ENCODE results near the gene ARL4C. TPM values are rescaled to one million over a fixed set of nuclear protein-coding genes. Genes with fewer than 3 reads are reported as not detected.

ARL4C gene
- total and polyA plus RNA-seq, 2 experiments from 2014 or later: 15.9 to 30.0 TPM

DNA sequence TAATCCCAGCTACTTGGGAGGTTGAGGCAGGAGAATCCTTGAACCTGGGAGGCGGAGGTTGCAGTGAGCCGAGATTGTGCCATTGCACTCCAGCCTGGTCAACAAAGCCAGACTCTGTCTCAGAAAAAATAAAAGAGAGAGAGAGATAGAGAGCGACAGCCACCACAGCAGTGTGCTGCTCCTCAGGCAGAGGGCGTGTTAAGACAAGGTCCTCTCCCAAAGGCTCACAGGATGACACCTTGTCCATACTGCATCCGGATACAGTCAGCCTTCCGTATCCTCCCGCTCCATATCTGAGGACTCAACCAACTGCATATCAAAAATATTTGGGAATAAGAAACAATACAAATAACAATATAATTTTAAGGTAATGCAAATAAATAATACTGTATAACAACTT lies 20.1 kb downstream of the ARL4C start:
- no peak overlapping the region for H3K4me2 ChIP-seq
- H3K4me3 ChIP-seq: no peak overlapping the region
- no peaks in the 10 kb centered on the region for H3K9me2 ChIP-seq (replicated peaks; ENCODE audit: insufficient read depth)
- TF ChIP-seq EZH2 (IDR thresholded peaks at IDR 0.05; ENCODE audit: borderline replicate concordance): no peak
- TF ChIP-seq, protein P1, sequence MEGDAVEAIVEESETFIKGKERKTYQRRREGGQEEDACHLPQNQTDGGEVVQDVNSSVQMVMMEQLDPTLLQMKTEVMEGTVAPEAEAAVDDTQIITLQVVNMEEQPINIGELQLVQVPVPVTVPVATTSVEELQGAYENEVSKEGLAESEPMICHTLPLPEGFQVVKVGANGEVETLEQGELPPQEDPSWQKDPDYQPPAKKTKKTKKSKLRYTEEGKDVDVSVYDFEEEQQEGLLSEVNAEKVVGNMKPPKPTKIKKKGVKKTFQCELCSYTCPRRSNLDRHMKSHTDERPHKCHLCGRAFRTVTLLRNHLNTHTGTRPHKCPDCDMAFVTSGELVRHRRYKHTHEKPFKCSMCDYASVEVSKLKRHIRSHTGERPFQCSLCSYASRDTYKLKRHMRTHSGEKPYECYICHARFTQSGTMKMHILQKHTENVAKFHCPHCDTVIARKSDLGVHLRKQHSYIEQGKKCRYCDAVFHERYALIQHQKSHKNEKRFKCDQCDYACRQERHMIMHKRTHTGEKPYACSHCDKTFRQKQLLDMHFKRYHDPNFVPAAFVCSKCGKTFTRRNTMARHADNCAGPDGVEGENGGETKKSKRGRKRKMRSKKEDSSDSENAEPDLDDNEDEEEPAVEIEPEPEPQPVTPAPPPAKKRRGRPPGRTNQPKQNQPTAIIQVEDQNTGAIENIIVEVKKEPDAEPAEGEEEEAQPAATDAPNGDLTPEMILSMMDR (IDR thresholded peaks at IDR 0.05; ENCODE audit: poor library complexity): no peak
- no peak for TF ChIP-seq EZH2phosphoT487 (IDR thresholded peaks at IDR 0.05; ENCODE audit: low read depth, severe bottlenecking, unreplicated experiment)
- no peaks in the 10 kb centered on the region for H3K79me2 ChIP-seq
- H3K27me3 ChIP-seq: no peaks in the 10 kb centered on the region
- H3K27ac ChIP-seq: no peak overlapping the region
- DNase-seq (ENCODE audit: low spot score): no peak
- no peaks in the 10 kb centered on the region for H4K20me1 ChIP-seq (ENCODE audit: insufficient read depth, poor library complexity, severe bottlenecking)
- no peaks in the 10 kb centered on the region for H3K9me3 ChIP-seq (ENCODE audit: low read depth)
- no peaks in the 10 kb centered on the region for H3K36me3 ChIP-seq (replicated peaks; ENCODE audit: insufficient read depth, low read depth)
- 85% methylated on average over 7 of the region's 7 CpGs for WGBS (ENCODE audit: low lambda C conversion rate, missing lambda C conversion rate)
- H3K4me1 ChIP-seq (ENCODE audit: insufficient read depth): no peaks in the 10 kb centered on the region
- no peak overlapping the region for H2AFZ ChIP-seq

DNA sequence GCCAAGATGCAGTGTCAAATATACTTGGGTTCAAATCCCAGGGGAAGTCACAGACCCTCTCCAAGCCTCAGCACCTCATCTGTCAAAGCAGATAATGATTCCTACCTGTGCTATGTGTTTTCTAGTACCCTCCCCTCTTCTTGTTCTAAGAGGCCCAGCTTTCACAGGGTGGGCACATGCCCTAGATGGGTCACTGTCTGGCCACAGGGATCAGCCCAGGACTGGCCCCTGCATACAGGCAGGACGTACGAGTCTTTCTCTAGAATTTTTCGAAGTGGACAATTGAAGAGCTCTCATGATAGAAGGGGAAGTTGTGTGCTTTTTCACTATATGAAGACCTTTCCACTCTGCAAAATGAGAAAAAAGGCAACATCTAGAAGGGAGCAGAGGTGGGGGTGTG lies 22.2 kb downstream of the ARL4C start:
- Histone ChIP-seq H3K79me2 (no peaks in the 10 kb centered on the region), H3K36me3 (replicated peaks; ENCODE audit: insufficient read depth, low read depth) (no peaks in the 10 kb centered on the region), H3K4me1 (ENCODE audit: insufficient read depth) (no peaks in the 10 kb centered on the region), H3K9me3 (ENCODE audit: low read depth) (no peaks in the 10 kb centered on the region), H3K4me2 (no peak overlapping the region), H2AFZ (no peak overlapping the region), H3K4me3 (no peak overlapping the region), H3K9me2 (replicated peaks; ENCODE audit: insufficient read depth) (no peaks in the 10 kb centered on the region), H3K27ac (no peak overlapping the region), H3K27me3 (no peaks in the 10 kb centered on the region), H4K20me1 (ENCODE audit: insufficient read depth, poor library complexity, severe bottlenecking) (no peaks in the 10 kb centered on the region)
- no peak for DNase-seq (ENCODE audit: low spot score)
- TF ChIP-seq EZH2phosphoT487 (IDR thresholded peaks at IDR 0.05; ENCODE audit: low read depth, severe bottlenecking, unreplicated experiment) (no peak), EZH2 (IDR thresholded peaks at IDR 0.05; ENCODE audit: borderline replicate concordance) (no peak)
- TF ChIP-seq, protein P1 (IDR thresholded peaks at IDR 0.05; ENCODE audit: poor library complexity): no peak
- 94% methylated on average over 3 of the region's 3 CpGs for WGBS (ENCODE audit: low lambda C conversion rate, missing lambda C conversion rate)

DNA sequence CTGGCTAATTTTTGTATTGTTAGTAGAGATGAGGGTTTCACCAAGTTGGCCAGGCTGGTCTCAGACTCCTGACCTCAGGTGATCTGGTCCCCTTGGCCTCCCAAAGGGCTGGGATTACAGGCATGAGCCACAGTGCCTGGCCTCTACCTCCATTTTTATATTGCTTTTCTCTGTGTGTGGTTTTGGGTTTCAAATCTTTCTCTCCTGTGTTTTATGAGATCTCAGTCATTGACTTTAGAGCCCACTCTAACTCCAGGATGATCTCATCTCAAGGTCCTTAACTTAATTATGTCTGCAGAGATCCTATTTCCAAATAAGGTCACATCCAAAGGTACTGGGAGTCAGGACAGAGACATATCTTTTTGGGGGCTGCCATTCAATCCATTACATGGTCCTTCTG lies 24.7 kb downstream of the ARL4C start:
- H3K27ac ChIP-seq: no peak overlapping the region
- no peak overlapping the region for H3K4me2 ChIP-seq
- no peaks in the 10 kb centered on the region for H3K4me1 ChIP-seq (ENCODE audit: insufficient read depth)
- no peaks in the 10 kb centered on the region for H4K20me1 ChIP-seq (ENCODE audit: insufficient read depth, poor library complexity, severe bottlenecking)
- no peaks in the 10 kb centered on the region for H3K9me3 ChIP-seq (ENCODE audit: low read depth)
- DNase-seq (ENCODE audit: low spot score): no peak
- TF ChIP-seq, protein P1 (IDR thresholded peaks at IDR 0.05; ENCODE audit: poor library complexity): no peak
- TF ChIP-seq EZH2 (IDR thresholded peaks at IDR 0.05; ENCODE audit: borderline replicate concordance) (no peak), EZH2phosphoT487 (IDR thresholded peaks at IDR 0.05; ENCODE audit: low read depth, severe bottlenecking, unreplicated experiment) (no peak)
- no peaks in the 10 kb centered on the region for H3K27me3 ChIP-seq
- H2AFZ ChIP-seq: no peak overlapping the region
- no peaks in the 10 kb centered on the region for H3K36me3 ChIP-seq (replicated peaks; ENCODE audit: insufficient read depth, low read depth)
- no peaks in the 10 kb centered on the region for H3K9me2 ChIP-seq (replicated peaks; ENCODE audit: insufficient read depth)
- no peaks in the 10 kb centered on the region for H3K79me2 ChIP-seq
- H3K4me3 ChIP-seq: no peak overlapping the region

DNA sequence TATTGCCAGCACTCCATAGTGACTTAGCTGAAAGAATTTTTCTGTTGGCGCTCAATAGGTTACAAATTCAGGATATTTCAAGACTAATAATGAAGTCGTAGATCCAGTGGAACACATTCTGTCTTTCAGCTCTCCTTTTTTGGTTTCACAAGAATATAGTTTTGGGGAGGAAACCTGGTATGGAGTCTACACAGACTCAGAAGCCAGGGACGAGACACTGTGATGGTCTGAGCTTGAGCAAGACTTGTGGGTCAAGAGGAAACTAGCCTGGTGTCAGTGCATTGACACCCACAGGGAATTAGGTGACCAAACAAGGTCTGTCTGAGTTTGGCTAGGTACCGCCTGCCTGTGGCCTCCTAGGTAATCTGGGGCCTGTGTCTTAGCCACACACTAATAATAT lies 26.9 kb downstream of the ARL4C start:
- Histone ChIP-seq H2AFZ (no peak overlapping the region), H3K79me2 (no peaks in the 10 kb centered on the region), H4K20me1 (ENCODE audit: insufficient read depth, poor library complexity, severe bottlenecking) (no peaks in the 10 kb centered on the region), H3K4me1 (ENCODE audit: insufficient read depth) (no peaks in the 10 kb centered on the region), H3K4me3 (no peak overlapping the region), H3K27ac (no peak overlapping the region), H3K9me3 (ENCODE audit: low read depth) (no peaks in the 10 kb centered on the region), H3K27me3 (no peaks in the 10 kb centered on the region), H3K9me2 (replicated peaks; ENCODE audit: insufficient read depth) (no peaks in the 10 kb centered on the region), H3K4me2 (no peak overlapping the region), H3K36me3 (replicated peaks; ENCODE audit: insufficient read depth, low read depth) (no peaks in the 10 kb centered on the region)
- DNase-seq (ENCODE audit: low spot score): no peak
- TF ChIP-seq, protein P1 (IDR thresholded peaks at IDR 0.05; ENCODE audit: poor library complexity): no peak
- TF ChIP-seq EZH2phosphoT487 (IDR thresholded peaks at IDR 0.05; ENCODE audit: low read depth, severe bottlenecking, unreplicated experiment) (no peak), EZH2 (IDR thresholded peaks at IDR 0.05; ENCODE audit: borderline replicate concordance) (no peak)
- 80% methylated on average over 4 of the region's 4 CpGs for WGBS (ENCODE audit: low lambda C conversion rate, missing lambda C conversion rate)

Measured in hepatocyte (in vitro differentiated cells).